ENCODE results near the gene ARHGAP33.

ARHGAP33 gene

DNA sequence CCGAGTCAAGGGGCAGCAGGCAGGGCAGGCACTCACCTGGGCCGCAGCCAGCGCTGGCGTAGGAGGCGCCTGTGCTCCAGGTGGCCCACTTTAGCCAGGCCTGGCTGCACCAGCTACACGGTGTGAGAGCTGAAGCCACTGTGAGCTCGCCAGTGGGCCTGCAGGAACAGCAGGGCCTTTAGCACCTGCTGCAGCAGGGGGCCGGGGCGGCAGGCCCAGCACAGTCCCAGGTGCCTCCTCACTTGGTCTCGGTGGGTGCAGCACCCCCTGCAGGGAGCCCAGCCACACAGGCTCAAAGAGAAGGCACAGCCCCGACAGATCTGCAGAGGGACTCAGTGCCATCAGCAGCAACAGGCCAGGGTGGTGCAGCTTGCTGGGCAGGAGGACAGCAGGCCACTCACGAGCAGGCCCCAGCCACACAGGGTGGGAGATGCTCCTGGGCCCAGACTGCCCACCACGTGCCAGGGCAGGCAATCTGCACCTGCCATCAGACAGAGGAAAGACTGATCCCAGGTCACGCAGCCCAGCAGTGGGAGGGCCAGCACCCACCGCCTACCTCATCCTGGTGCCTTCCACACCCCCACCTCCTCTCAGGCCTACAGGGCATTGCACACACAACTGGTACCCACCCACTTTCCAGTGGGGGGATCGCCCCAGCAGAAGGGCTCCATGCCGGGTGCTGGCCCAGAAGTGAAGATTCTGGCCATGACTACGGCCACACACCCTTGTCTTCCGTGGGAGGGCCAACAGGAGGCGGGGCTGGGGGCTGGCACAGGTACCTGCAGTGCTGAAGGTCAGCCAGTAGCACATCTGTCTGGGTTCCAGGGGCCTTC is 15.8 kb downstream of the ARHGAP33 start:
- Histone ChIP-seq H3K79me2 (ENCODE audit: insufficient read depth, low read depth) (no peaks in the 10 kb centered on the region), H4K20me1 (ENCODE audit: insufficient read depth) (no peaks in the 10 kb centered on the region), H3K27me3 (ENCODE audit: insufficient read depth, low read depth) (peaks cover 4% of the 10 kb centered on the region; the same call in 1 of the 2 replicates), H3K27ac (no peak overlapping the region), H3K9ac (no peak overlapping the region), H3K4me3 (IDR thresholded peaks at IDR 0.05; ENCODE audit: insufficient read depth, low read depth, low read length) (no peak overlapping the region), H3K4me2 (no peak overlapping the region), H3K36me3 (ENCODE audit: insufficient read depth) (no peaks in the 10 kb centered on the region), H2AFZ (ENCODE audit: low read depth) (no peak overlapping the region), H3K4me1 (ENCODE audit: low read depth, poor library complexity, severe bottlenecking) (no peaks in the 10 kb centered on the region)
- TF ChIP-seq, protein P1, sequence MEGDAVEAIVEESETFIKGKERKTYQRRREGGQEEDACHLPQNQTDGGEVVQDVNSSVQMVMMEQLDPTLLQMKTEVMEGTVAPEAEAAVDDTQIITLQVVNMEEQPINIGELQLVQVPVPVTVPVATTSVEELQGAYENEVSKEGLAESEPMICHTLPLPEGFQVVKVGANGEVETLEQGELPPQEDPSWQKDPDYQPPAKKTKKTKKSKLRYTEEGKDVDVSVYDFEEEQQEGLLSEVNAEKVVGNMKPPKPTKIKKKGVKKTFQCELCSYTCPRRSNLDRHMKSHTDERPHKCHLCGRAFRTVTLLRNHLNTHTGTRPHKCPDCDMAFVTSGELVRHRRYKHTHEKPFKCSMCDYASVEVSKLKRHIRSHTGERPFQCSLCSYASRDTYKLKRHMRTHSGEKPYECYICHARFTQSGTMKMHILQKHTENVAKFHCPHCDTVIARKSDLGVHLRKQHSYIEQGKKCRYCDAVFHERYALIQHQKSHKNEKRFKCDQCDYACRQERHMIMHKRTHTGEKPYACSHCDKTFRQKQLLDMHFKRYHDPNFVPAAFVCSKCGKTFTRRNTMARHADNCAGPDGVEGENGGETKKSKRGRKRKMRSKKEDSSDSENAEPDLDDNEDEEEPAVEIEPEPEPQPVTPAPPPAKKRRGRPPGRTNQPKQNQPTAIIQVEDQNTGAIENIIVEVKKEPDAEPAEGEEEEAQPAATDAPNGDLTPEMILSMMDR (conservative IDR thresholded peaks at IDR 0.05; ENCODE audit: low read depth, low read length): no peak

DNA sequence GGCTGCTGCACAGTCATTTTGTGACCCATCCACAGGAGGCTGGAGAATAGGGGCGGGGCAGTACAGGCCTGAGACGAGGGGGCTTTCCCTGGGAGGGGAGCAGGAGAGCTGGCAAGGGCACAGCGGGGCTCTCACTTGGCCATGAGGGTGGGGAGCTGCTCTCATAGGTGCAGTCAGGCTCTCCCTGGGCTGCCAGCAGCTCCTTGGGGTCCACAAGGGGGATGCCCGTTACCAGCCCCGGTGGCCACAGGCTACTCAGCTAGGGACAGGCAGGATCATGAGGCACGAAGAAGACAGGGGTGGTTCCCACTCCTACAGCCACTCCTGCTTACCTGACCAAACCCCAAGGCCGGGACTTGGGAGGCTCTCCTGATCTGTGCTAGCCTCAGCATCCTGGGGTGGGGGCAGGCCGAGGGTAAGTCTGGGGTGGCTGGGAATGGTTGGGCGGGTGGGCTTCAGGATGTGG is 16.5 kb downstream of the ARHGAP33 start:
- no peak overlapping the region for H2AFZ ChIP-seq (ENCODE audit: low read depth)
- H3K27me3 ChIP-seq (ENCODE audit: insufficient read depth, low read depth): peaks cover 4% of the 10 kb centered on the region
- H3K36me3 ChIP-seq (ENCODE audit: insufficient read depth): no peaks in the 10 kb centered on the region
- no peak overlapping the region for H3K9ac ChIP-seq
- H3K79me2 ChIP-seq (ENCODE audit: insufficient read depth, low read depth): no peaks in the 10 kb centered on the region
- no peaks in the 10 kb centered on the region for H4K20me1 ChIP-seq (ENCODE audit: insufficient read depth)
- H3K4me2 ChIP-seq: no peak overlapping the region
- H3K4me3 ChIP-seq (IDR thresholded peaks at IDR 0.05; ENCODE audit: insufficient read depth, low read depth, low read length): no peak overlapping the region
- TF ChIP-seq, protein P1 (conservative IDR thresholded peaks at IDR 0.05; ENCODE audit: low read depth, low read length): no peak
- no peak overlapping the region for H3K27ac ChIP-seq
- H3K4me1 ChIP-seq (ENCODE audit: low read depth, poor library complexity, severe bottlenecking): no peaks in the 10 kb centered on the region

DNA sequence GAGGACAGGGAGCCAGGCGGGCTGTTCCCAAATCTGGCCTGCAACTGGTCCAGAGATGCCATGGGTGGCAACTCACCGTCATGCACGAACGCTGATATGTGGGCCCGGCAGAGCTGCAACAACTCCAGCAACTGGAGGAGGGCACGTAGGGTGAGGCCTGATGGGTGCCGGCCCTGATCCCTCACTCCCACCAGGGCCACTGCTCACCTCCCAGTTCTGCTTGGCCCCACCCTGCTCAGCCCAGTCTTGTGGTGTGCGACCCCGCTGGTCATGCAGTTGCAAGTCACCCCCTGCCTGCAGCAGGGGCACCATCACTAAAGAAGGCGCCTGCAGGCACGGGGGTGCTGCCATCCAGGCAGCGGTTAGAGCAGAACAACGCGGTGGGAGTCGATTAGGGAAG is 16.9 kb downstream of the ARHGAP33 start:
- H3K27me3 ChIP-seq (ENCODE audit: insufficient read depth, low read depth): peaks cover 4% of the 10 kb centered on the region
- H3K36me3 ChIP-seq (ENCODE audit: insufficient read depth): no peaks in the 10 kb centered on the region
- no peaks in the 10 kb centered on the region for H3K4me1 ChIP-seq (ENCODE audit: low read depth, poor library complexity, severe bottlenecking)
- no peak overlapping the region for H2AFZ ChIP-seq (ENCODE audit: low read depth)
- H3K4me3 ChIP-seq (IDR thresholded peaks at IDR 0.05; ENCODE audit: insufficient read depth, low read depth, low read length): no peak overlapping the region
- no peaks in the 10 kb centered on the region for H4K20me1 ChIP-seq (ENCODE audit: insufficient read depth)
- no peak overlapping the region for H3K4me2 ChIP-seq
- TF ChIP-seq, protein P1 (conservative IDR thresholded peaks at IDR 0.05; ENCODE audit: low read depth, low read length): no peak
- H3K27ac ChIP-seq: no peak overlapping the region
- H3K9ac ChIP-seq: no peak overlapping the region
- H3K79me2 ChIP-seq (ENCODE audit: insufficient read depth, low read depth): no peaks in the 10 kb centered on the region

DNA sequence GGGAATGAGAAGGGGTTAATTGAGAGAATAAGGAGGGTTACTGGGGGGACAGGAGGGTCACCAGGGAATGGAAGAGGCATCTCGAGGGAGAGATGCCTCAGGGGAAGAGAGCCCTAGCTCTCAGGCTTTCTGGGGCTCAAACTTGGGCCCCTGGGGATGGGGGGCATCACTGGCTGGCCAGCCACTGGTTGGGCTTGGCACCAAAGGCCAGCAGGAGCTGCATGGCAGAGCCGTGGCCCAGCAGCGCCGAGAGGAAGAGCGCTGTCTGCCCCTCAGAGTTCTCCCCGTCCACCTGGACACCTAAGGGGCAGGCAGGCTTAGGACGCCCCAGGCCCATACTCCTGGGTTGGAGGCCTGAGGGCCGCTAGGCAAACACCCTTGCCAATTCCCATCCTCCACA is 17.5 kb downstream of the ARHGAP33 start:
- H3K9ac ChIP-seq: no peak overlapping the region
- no peak overlapping the region for H3K4me3 ChIP-seq (IDR thresholded peaks at IDR 0.05; ENCODE audit: insufficient read depth, low read depth, low read length)
- no peak overlapping the region for H2AFZ ChIP-seq (ENCODE audit: low read depth)
- no peaks in the 10 kb centered on the region for H3K4me1 ChIP-seq (ENCODE audit: low read depth, poor library complexity, severe bottlenecking)
- TF ChIP-seq, protein P1 (conservative IDR thresholded peaks at IDR 0.05; ENCODE audit: low read depth, low read length): no peak
- H3K79me2 ChIP-seq (ENCODE audit: insufficient read depth, low read depth): no peaks in the 10 kb centered on the region
- no peaks in the 10 kb centered on the region for H3K36me3 ChIP-seq (ENCODE audit: insufficient read depth)
- peaks cover 4% of the 10 kb centered on the region for H3K27me3 ChIP-seq (ENCODE audit: insufficient read depth, low read depth)
- H3K4me2 ChIP-seq: no peak overlapping the region
- H3K27ac ChIP-seq: no peak overlapping the region
- H4K20me1 ChIP-seq (ENCODE audit: insufficient read depth): no peaks in the 10 kb centered on the region

Data from KMS-11 (cell line).